Spleen (tissue), 11 donors: ENCODE measurements around the gene MRPL47. TPM values are rescaled to one million over a fixed set of nuclear protein-coding genes. Genes with fewer than 3 reads are reported as not detected.
A peak's percentile ranks its signal among the peaks of the same experiment; 100 is the strongest.

Experiments used
- DNase-seq: peaks from one replicate; pipeline ENCODE4 v3.0.0-alpha.2; 2020
- H3K27ac ChIP-seq, 8 donors: fragments of 200-600 bp; sonication (generic) in 7 of 8; 1 replicate in 4 of 8; 2 replicates in 4 of 8; pipeline versions ENCODE4 v1.5.0 to v1.8.0; 2016 to 2021; ENCODE audit warnings: inconsistent platforms in 4 of 8, mild to moderate bottlenecking in 4 of 8, moderate library complexity in 1 of 8
- H3K27me3 ChIP-seq, 7 donors: fragments of 200-600 bp; sonication (generic) in 6 of 7; replicated peaks in 1 of 7; 1 replicate in 4 of 7; 2 replicates in 3 of 7; pipeline versions ENCODE4 v1.5.0 to v1.8.0; 2016 to 2021; ENCODE audit warnings: inconsistent platforms in 3 of 7, mild to moderate bottlenecking in 1 of 7
- H3K36me3 ChIP-seq, 6 donors: fragments of 200-600 bp; sonication (generic) in 5 of 6; 1 replicate in 4 of 6; 2 replicates in 2 of 6; pipeline versions ENCODE4 v1.5.0 to v1.8.0; 2016 to 2021; ENCODE audit warnings: inconsistent platforms in 2 of 6
- H3K4me1 ChIP-seq, 6 donors: fragments of 200-600 bp; sonication (generic) in 5 of 6; 1 replicate in 3 of 6; 2 replicates in 3 of 6; pipeline versions ENCODE4 v1.5.0 to v1.8.0; 2016 to 2021; ENCODE audit warnings: inconsistent platforms in 3 of 6
- H3K4me3 ChIP-seq, 8 donors: fragments of 200-600 bp; sonication (generic) in 7 of 8; 1 replicate in 4 of 8; 2 replicates in 4 of 8; pipeline versions ENCODE4 v1.5.0 to v1.8.0; 2016 to 2021; ENCODE audit warnings: inconsistent platforms in 4 of 8, mild to moderate bottlenecking in 4 of 8, moderate library complexity in 2 of 8
- H3K9me3 ChIP-seq, 8 donors: fragments of 200-600 bp; sonication (generic) in 7 of 8; 1 replicate in 4 of 8; 2 replicates in 4 of 8; pipeline versions ENCODE4 v1.5.0 to v1.8.0; 2016 to 2021; ENCODE audit warnings: inconsistent platforms in 4 of 8
- POLR2A ChIP-seq, 3 donors: fragments of 450-650 bp; IDR thresholded peaks; one replicate each; pipeline ENCODE4 v1.5.1; 2017; ENCODE audit warnings: antibody characterized with exemption in 3 of 3, mild to moderate bottlenecking in 1 of 3
- POLR2AphosphoS5 ChIP-seq, 3 donors: sonication (generic); formaldehyde crosslinking; IDR thresholded peaks; one replicate each; pipeline ENCODE4 v1.5.1; 2017; ENCODE audit warnings: antibody characterized with exemption in 3 of 3
- WGBS, 5 donors: extraction: QIAGEN DNeasy Blood & Tissue Kit in 3 of 5; methylation state at CpG; one replicate each; pipeline versions ENCODE4 v1.1.5 to v1.1.7; 2013 to 2018; 5-methylcytosine and 5-hydroxymethylcytosine counted together
- intact Hi-C: fragments of 100-400 bp; cut with DNase I; formaldehyde crosslinking; loops from one replicate; pipeline ENCODE4 v1.15.0; 2023; ENCODE audit warnings: low total_unique reads
- polyA plus RNA-seq, 3 donors: library from polyadenylated mRNA; stranded (reverse); fragments of 200-250 nt; gene quantifications; one replicate each; pipeline ENCODE4 v1.2.1, GENCODE V29; 2013
- total RNA-seq, 7 donors: library from RNA; depleted of rRNA in 3 of 7; stranded (reverse); fragments of >200 nt in 3 of 7; fragmentation: NEBNext Ultra II Directional in 4 of 7; extraction: Animal tissue kit (Norgen Biotek cat#: 25700) in 4 of 7; gene quantifications; one replicate each; pipeline versions ENCODE4 v1.1.0 to v1.2.1, GENCODE V29; 2016 to 2021
- TF ChIP-seq, protein P1 (sequence below), 11 experiments: fragments of 200-600 bp in 7 of 11; fragments of 450-650 bp in 4 of 11; sonication (generic) in 4 of 11; IDR thresholded peaks in 8 of 11; conservative IDR thresholded peaks in 3 of 11; 1 replicate in 7 of 11; 2 replicates in 4 of 11; pipeline versions ENCODE4 v1.4.0 to v1.8.0; 2016 to 2021; ENCODE audit warnings: antibody characterized with exemption in 11 of 11, inconsistent platforms in 4 of 11, mild to moderate bottlenecking in 1 of 11
- donor health status: healthy with polysubstance abuse.
- donor health status: DM: no; HTN: no; CAD: no; lungs with moderate emphysema.
- donor health status: DM: no; HTN: no; CAD: no.
- donor health status: Bipolar disorder and iron deficiency.
- donor health status: healthy.
- donor health status: DM: no; HTN: no; CAD: no.
- donor health status: DM: yes; HTN: yes; CAD: no.

MRPL47 gene
- total and polyA plus RNA-seq, 10 donors, result 17.8 to 43.2 (median 20.8) TPM

DNA sequence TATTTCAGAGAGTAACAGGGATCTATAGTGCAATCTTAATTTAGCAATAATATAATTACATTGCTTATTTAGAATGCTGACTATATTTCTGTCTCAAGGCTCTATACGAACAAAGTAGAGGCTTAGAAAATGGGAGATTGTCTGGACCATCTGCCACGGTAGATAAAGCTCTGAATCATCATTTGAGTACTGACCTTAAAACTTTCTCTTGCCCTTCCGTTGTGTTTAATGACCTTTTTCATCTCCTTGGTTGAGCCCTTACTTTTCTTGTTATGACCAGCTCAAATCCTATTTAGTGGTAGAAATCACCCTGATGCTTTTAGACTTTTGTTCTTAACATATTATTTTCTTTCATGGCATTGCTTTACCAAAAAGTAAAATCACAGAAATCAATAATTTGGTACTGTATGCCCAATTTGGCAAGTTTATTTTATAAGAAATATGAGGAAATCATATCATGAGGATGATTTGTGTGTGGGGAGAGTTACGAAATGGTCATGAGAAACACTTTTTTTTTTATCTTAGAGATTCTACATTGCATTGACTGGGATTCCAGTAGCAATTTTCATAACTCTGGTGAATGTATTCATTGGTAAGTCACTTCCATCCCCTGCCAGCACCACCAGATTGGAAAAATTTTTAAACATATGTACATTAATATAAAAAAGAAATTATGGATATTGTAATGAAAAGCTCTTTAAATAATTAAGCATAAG, 11.2 kb upstream of the MRPL47 start:
- TF ChIP-seq POLR2AphosphoS5 (IDR thresholded peaks at IDR 0.05) (no peak), POLR2A (IDR thresholded peaks at IDR 0.05) (no peak)
- TF ChIP-seq, protein P1, sequence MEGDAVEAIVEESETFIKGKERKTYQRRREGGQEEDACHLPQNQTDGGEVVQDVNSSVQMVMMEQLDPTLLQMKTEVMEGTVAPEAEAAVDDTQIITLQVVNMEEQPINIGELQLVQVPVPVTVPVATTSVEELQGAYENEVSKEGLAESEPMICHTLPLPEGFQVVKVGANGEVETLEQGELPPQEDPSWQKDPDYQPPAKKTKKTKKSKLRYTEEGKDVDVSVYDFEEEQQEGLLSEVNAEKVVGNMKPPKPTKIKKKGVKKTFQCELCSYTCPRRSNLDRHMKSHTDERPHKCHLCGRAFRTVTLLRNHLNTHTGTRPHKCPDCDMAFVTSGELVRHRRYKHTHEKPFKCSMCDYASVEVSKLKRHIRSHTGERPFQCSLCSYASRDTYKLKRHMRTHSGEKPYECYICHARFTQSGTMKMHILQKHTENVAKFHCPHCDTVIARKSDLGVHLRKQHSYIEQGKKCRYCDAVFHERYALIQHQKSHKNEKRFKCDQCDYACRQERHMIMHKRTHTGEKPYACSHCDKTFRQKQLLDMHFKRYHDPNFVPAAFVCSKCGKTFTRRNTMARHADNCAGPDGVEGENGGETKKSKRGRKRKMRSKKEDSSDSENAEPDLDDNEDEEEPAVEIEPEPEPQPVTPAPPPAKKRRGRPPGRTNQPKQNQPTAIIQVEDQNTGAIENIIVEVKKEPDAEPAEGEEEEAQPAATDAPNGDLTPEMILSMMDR (IDR thresholded peaks at IDR 0.05 in 8 of 11, conservative IDR thresholded peaks at IDR 0.05 in 3 of 11), result no peak
- no peaks in the 10 kb centered on the region for H3K27me3 ChIP-seq
- H3K9me3 ChIP-seq, result no peaks in the 10 kb centered on the region
- H3K36me3 ChIP-seq, result peaks cover 0 to 76% (median 35%) of the 10 kb centered on the region in 6 donors
- WGBS, 5 donors, result 78 to 90% (median 81%) methylated on average over 4 of the region's 4 CpGs
- no peak overlapping the region for H3K27ac ChIP-seq
- DNase-seq, result no peak
- H3K4me1 ChIP-seq, result peaks cover 0 to 5% (median 2%) of the 10 kb centered on the region in 6 donors
- no peak overlapping the region for H3K4me3 ChIP-seq
- intact Hi-C loops, result no loop called here

- Histone ChIP-seq H3K4me3 (no peak overlapping the region), H3K36me3 (peaks cover 0 to 66% (median 27%) of the 10 kb centered on the region in 6 donors), H3K27ac (no peak overlapping the region), H3K4me1 (peaks cover 7 to 18% (median 15%) of the 10 kb centered on the region in 6 donors), H3K27me3 (no peaks in the 10 kb centered on the region), H3K9me3 (no peaks in the 10 kb centered on the region)
- intact Hi-C loops, result no loop called here
- no peak for DNase-seq
- TF ChIP-seq, protein P1 (IDR thresholded peaks at IDR 0.05 in 8 of 11, conservative IDR thresholded peaks at IDR 0.05 in 3 of 11), result no peak
- TF ChIP-seq POLR2AphosphoS5 (IDR thresholded peaks at IDR 0.05) (no peak), POLR2A (IDR thresholded peaks at IDR 0.05) (no peak)
- 78 to 91% (median 82%) methylated on average over 2 of the region's 2 CpGs for WGBS, 5 donors
Observed at GRCh38 chr3:179613807-179614206, 9.4 kb upstream of the MRPL47 start.

DNA sequence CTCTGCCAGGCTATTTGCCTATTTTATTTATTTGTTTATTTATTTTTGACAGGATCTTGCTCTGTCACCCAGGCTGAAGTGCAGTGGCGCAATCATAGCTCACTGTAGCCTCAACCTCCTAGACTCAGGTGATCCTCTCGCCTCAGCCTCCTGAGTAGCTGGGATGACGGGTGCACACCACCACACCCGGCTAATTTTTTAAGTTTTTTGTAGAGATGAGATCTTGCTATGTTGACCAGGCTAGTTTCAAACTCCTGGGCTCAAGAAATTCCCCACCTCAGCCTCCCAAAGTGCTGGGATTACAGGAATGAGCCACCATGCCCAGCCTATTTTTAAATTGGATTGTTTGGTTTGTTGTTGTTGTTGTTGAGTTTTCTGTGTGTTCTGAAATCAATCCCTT, 5.6 kb upstream of the MRPL47 start:
- no peak for TF ChIP-seq POLR2A (IDR thresholded peaks at IDR 0.05)
- no peak for TF ChIP-seq POLR2AphosphoS5 (IDR thresholded peaks at IDR 0.05)
- TF ChIP-seq, protein P1 (IDR thresholded peaks at IDR 0.05 in 8 of 11, conservative IDR thresholded peaks at IDR 0.05 in 3 of 11), result no peak
- Histone ChIP-seq H3K4me3 (no peak overlapping the region), H3K27me3 (no peaks in the 10 kb centered on the region), H3K27ac (no peak overlapping the region), H3K9me3 (no peaks in the 10 kb centered on the region), H3K36me3 (peaks cover 0 to 42% (median 3%) of the 10 kb centered on the region in 6 donors), H3K4me1 (peaks cover 21 to 56% (median 45%) of the 10 kb centered on the region in 6 donors)
- no peak for DNase-seq
- intact Hi-C loops, result no loop called here
- 96 to 100% (median 98%) methylated on average over 4 of the region's 4 CpGs for WGBS, 5 donors

GRCh38 chr3:179608931-179609720, 4.7 kb upstream of the MRPL47 start:
- Histone ChIP-seq H3K27ac (peak overlapping the region in 6 of 8 donors; percentile 16 to 76 (median 52)), H3K27me3 (no peaks in the 10 kb centered on the region), H3K4me3 (no peak overlapping the region), H3K4me1 (peaks cover 21 to 59% (median 45%) of the 10 kb centered on the region in 6 donors), H3K36me3 (peaks cover 0 to 37% (median 3%) of the 10 kb centered on the region in 6 donors), H3K9me3 (no peaks in the 10 kb centered on the region)
- DNase-seq, result no peak
- WGBS, 5 donors, result 29 to 34% (median 32%) methylated on average over 6 of the region's 6 CpGs
- intact Hi-C loops, result no loop called here
- TF ChIP-seq POLR2AphosphoS5 (IDR thresholded peaks at IDR 0.05), result no peak
- TF ChIP-seq, protein P1 (IDR thresholded peaks at IDR 0.05 in 8 of 11, conservative IDR thresholded peaks at IDR 0.05 in 3 of 11), result no peak
